HG03442 (cell line): ENCODE measurements around the gene CDC42EP4.
"Not testable (repeated sequence)": the region's sequence is repeated elsewhere in the genome, so short reads cannot be mapped to it uniquely, and the experiment has no call there.

ENCODE experiments used
- ATAC-seq: cut with Tn5 transposase; IDR thresholded peaks from one replicate; pipeline ENCODE4 v1.9.1; 2021; ENCODE audit warnings: mild to moderate bottlenecking, moderate library complexity; ENCODE audit not compliant: unreplicated experiment

Gene CDC42EP4

GRCh38 chr17:73323409-73324159 lies 11.8 kb upstream of the CDC42EP4 start:
- no peak for ATAC-seq

DNA sequence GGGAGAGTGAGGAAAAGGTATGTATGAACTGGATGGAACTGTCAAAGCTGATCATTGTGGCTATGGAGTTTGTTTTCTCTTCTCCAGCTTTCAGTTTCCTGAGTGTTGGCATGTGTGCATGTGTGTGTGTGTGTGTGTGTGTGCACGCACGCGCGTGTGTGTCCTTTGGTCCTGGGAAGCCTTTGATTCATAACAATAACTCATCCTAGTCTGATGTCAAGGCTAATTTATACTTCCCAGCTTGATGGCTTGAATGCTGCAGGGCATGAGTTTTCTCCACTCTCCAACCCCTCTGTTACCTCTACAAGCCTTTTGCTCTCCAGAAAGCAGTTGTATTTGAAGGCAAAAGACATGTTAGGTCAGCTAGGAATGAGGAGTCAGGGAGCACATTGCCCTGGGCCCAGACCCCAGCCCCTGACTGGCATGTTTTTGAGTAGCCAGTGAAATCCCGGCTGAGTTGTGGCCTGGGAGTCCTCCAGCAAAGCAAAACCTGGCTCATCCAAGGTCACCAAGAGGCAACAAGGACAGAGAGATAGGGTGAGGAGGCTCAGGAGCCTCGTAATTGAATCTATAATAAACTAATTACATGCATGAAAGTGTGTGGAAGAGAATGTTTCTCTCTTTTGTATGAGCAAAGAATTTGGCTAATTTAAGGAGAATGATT lies 8.9 kb upstream of the CDC42EP4 start:
- no peak for ATAC-seq

GRCh38 chr17:73319766-73320165 lies 8.0 kb upstream of the CDC42EP4 start:
- no peak for ATAC-seq

- ATAC-seq: no peak
These were observed 7.0 kb upstream of the CDC42EP4 start for GRCh38 chr17:73318836-73319235.

DNA sequence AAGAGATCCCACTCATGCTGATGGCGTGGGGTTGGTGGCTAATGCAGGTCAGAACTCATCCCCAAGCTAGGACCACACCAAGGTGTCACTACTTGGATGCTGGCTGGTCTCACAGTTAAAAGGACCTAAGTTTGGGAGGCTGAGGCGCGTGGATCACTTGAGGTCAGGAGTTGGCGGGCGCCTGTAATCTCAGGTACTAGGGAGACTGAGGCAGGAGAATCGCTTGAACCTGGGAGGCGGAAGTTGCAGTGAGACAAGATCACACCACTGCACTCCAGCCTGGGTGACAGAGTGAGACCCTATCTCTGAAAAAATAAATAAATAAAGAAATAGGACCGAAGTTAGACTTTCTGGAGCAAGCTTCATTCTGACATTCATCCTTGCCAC lies 6.6 kb upstream of the CDC42EP4 start:
- ATAC-seq: no peak

- ATAC-seq: peak; percentile 24
These were observed 6.0 kb upstream of the CDC42EP4 start for GRCh38 chr17:73317513-73318426.

- ATAC-seq: peak; percentile 79
These were observed 5.2 kb upstream of the CDC42EP4 start for GRCh38 chr17:73316919-73317505.

DNA sequence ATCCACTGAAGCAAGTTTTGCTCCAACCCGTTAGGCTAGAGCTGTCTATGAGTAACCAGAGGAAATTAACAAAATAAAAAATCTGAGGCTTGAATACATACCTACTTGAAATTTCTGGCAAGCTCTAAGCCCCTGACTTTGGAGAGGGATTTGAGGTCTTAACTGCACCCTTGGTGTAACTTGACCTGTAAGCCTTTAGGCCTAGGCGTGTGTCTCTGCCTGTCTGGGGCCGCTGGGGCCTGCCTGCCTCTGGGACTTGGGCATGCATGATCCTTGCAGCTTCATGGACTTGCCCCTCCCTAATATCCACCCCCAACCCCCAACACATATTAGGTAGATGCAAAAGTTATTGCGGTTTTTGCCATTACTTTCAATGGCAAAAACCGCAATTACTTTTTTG lies 3.7 kb upstream of the CDC42EP4 start:
- no peak for ATAC-seq

DNA sequence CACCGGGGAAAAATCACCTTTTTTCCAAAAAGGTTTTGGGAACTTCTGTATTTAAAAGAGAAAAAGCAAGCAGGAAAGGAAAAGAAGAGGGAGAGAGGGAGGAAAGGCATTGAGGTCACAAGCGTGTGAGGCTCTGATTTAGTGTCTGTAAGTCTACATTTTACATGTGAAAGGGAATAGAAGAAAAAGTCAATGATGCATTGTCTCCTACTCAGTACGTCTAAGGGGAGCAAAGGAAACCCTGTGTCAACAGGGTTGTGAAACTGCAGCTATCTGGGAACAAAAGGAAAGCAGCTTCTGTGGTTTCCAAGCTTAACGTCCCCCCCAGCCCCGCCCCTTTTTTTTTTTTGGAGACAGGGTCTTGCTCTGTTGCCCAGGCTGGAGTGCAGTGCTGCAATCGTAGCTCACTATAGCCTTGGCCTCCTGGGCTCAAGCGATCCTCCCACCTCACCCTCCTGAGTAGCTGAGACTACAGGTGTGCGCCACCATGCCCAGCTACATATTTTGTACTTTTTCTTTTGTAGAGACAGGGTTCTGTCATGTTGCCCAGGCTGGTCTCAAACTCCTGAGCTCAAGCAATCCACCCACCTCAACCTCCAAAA lies 1.8 kb upstream of the CDC42EP4 start:
- ATAC-seq: no peak

DNA sequence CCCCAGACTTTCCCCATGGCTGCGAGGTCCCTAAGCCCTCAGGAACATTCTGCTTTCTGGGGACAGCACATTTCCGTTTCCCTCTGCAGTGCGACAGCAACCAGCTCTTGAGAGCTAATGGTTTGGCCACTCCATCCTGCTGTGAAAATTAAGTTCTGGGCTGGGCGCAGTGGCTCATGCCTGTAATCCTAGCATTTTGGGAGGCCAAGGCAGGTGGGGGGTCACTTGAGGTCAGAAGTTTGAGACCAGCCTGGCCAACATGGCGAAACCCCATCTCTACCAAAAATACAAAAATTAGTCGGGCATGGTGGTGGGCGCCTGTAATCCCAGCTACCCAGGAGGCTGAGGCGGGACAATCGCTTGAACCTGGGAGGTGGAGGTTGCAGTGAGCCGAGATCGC lies 1.1 kb upstream of the CDC42EP4 start:
- ATAC-seq: not testable (repeated sequence)

GRCh38 chr17:73311428-73311780 lies 397 bp downstream of the CDC42EP4 start:
- peak; percentile 9 for ATAC-seq

- no peak for ATAC-seq
These were observed 1.8 kb downstream of the CDC42EP4 start for GRCh38 chr17:73309727-73310596.

DNA sequence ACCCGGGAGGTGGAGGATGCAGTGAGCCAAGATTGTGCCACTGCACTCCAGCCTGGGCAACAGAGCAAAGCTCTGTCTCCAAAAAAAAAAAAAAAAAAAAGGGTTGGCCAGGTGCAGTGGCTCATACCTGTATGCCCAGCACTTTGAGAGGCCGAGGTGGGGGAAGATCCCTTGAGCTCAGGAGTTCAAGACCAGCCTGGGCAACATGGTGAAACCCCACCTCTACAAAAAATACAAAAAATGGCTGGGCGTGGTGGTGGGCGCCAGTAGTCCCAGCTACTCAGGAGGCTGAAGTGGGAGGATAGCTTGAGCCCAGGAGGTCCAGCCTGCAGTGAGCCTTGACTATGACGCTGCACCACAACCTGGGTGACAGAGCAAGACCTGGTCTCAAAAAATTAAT lies 2.8 kb downstream of the CDC42EP4 start:
- not testable (repeated sequence) for ATAC-seq

- no peak for ATAC-seq
These were observed 3.6 kb downstream of the CDC42EP4 start for GRCh38 chr17:73308017-73308823.

DNA sequence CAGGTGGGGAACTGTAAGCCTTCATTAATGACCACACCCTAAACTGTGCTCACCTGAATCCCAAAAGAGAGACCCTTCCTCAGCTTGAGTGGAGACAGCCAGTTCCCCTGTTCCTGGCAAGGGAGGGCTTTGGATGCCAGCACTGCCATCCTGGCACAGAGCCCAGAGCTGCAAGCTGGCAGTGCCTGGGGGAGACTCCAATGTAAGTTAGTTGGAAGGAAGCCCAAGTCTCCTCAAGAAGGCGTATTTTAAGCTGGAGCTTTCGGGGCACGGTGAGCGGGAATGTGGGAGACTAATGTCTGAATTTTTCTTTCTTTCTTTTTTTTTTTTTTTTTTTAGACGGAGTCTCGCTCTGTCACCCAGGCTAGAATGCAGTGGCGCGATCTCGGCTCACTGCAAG lies 4.7 kb downstream of the CDC42EP4 start:
- ATAC-seq: no peak

GRCh38 chr17:73305845-73306836 lies 5.7 kb downstream of the CDC42EP4 start:
- ATAC-seq: no peak

DNA sequence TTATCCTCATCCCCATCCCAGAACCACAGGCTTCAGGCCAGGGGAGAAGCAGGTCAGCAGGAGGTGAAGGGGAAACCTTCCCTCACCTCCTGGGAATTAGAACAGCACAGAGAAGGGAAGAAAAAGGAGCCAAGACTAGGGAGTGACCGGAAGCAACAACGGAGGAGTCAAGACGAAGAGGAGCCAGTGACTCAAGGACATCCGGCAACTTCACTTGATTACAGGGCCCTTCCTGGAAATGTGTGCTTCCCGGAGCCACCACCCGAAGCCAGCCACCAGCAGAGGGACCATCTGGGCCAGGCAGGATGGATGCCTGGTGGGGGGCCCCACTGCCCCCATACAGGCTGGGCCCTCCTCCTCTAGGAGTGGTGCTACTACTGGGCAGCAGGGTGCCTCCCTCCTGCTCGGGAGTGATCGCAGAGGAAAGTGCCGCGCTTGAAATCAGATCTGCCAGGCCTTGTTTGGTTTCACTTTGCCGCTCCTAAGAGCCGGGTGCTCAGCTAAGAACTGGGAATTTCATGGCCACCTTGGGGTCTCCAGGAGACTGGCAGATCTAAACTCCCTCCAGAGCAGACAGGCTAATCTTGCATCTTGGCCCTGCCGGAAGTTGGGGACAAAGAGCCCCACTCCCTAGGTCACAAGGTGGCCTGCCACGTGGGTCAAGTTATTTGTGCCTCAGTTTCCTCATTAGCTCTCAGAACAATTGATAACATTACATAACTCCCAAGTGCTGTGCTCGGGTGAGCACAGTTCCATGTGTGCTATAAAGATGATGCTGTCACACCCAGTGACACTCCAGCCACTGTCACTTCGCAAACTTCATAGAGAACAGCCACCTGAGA lies 6.6 kb downstream of the CDC42EP4 start:
- no peak for ATAC-seq
